Nephron (organoid): ENCODE results near the gene RXRA.
A peak's percentile ranks its signal among the peaks of the same experiment; 100 is the strongest.

Experiments
- H3K27ac Mint-ChIP-seq, 3 experiments: 2 replicates each; pipeline ENCODE4 v1.8.0; 2020; ENCODE audit warnings: mixed read lengths in 3 of 3, mild to moderate bottlenecking in 2 of 3, moderate library complexity in 1 of 3
- H3K27me3 Mint-ChIP-seq: 2 replicates; pipeline ENCODE4 v1.8.0; 2021; ENCODE audit warnings: low read depth, mild to moderate bottlenecking, moderate library complexity, mixed read lengths
- H3K36me3 Mint-ChIP-seq: 2 replicates; pipeline ENCODE4 v1.8.0; 2020; ENCODE audit warnings: low read depth, mixed read lengths
- H3K4me1 Mint-ChIP-seq: 2 replicates; pipeline ENCODE4 v1.8.0; 2020; ENCODE audit warnings: mixed read lengths
- H3K4me3 Mint-ChIP-seq, 3 experiments: 2 replicates each; pipeline ENCODE4 v1.8.0; 2020; ENCODE audit warnings: mild to moderate bottlenecking in 3 of 3, mixed read lengths in 3 of 3, moderate library complexity in 2 of 3
- H3K9me3 Mint-ChIP-seq: 2 replicates; pipeline ENCODE4 v1.8.0; 2020; ENCODE audit warnings: mixed read lengths
- CTCF ChIP-seq, 3 experiments: fragments of 200-600 bp; sonication (generic); IDR thresholded peaks; one replicate each; pipeline ENCODE4 v1.5.0; 2021; ENCODE audit warnings: antibody characterized with exemption in 3 of 3; ENCODE audit not compliant: unreplicated experiment in 3 of 3

RXRA gene

GRCh38 chr9:134381671-134382516 lies 55.6 kb downstream of the RXRA start:
- Mint-ChIP-seq H3K9me3 (no peaks in the 10 kb centered on the region), H3K36me3 (no peaks in the 10 kb centered on the region), H3K4me1 (peaks cover 22% of the 10 kb centered on the region), H3K4me3 (no peak overlapping the region), H3K27ac (peak overlapping the region in 1 of 3 experiments; percentile 78), H3K27me3 (no peaks in the 10 kb centered on the region)
- peak in 1 of 3 experiments; percentile 13 for TF ChIP-seq CTCF (IDR thresholded peaks at IDR 0.05; ENCODE audit: unreplicated experiment in 3 of 3)

GRCh38 chr9:134382733-134383132 lies 56.5 kb downstream of the RXRA start:
- Mint-ChIP-seq H3K27ac (no peak overlapping the region), H3K4me3 (no peak overlapping the region), H3K27me3 (no peaks in the 10 kb centered on the region), H3K4me1 (peaks cover 19% of the 10 kb centered on the region), H3K9me3 (no peaks in the 10 kb centered on the region), H3K36me3 (no peaks in the 10 kb centered on the region)
- no peak for TF ChIP-seq CTCF (IDR thresholded peaks at IDR 0.05; ENCODE audit: unreplicated experiment in 3 of 3)

GRCh38 chr9:134383148-134383547 lies 56.9 kb downstream of the RXRA start:
- Mint-ChIP-seq H3K27ac (no peak overlapping the region), H3K9me3 (no peaks in the 10 kb centered on the region), H3K27me3 (no peaks in the 10 kb centered on the region), H3K4me3 (no peak overlapping the region), H3K36me3 (no peaks in the 10 kb centered on the region), H3K4me1 (peaks cover 22% of the 10 kb centered on the region)
- no peak for TF ChIP-seq CTCF (IDR thresholded peaks at IDR 0.05; ENCODE audit: unreplicated experiment in 3 of 3)

GRCh38 chr9:134384811-134385479 lies 58.7 kb downstream of the RXRA start:
- Mint-ChIP-seq H3K27ac (no peak overlapping the region), H3K9me3 (no peaks in the 10 kb centered on the region), H3K4me1 (peaks cover 21% of the 10 kb centered on the region), H3K27me3 (no peaks in the 10 kb centered on the region), H3K4me3 (no peak overlapping the region), H3K36me3 (no peaks in the 10 kb centered on the region)
- no peak for TF ChIP-seq CTCF (IDR thresholded peaks at IDR 0.05; ENCODE audit: unreplicated experiment in 3 of 3)

- Mint-ChIP-seq H3K4me1 (peaks cover 28% of the 10 kb centered on the region), H3K27me3 (no peaks in the 10 kb centered on the region), H3K27ac (no peak overlapping the region), H3K4me3 (no peak overlapping the region), H3K36me3 (no peaks in the 10 kb centered on the region), H3K9me3 (no peaks in the 10 kb centered on the region)
- TF ChIP-seq CTCF (IDR thresholded peaks at IDR 0.05; ENCODE audit: unreplicated experiment in 3 of 3): no peak
These were observed 59.7 kb downstream of the RXRA start for GRCh38 chr9:134385915-134386314.
